ENCODE measurements around the gene SLC7A14. TPM values are rescaled to one million over a fixed set of nuclear protein-coding genes. Genes with fewer than 3 reads are reported as not detected.

SLC7A14 gene
- polyA plus RNA-seq, 1 experiment = 0.60 TPM

DNA sequence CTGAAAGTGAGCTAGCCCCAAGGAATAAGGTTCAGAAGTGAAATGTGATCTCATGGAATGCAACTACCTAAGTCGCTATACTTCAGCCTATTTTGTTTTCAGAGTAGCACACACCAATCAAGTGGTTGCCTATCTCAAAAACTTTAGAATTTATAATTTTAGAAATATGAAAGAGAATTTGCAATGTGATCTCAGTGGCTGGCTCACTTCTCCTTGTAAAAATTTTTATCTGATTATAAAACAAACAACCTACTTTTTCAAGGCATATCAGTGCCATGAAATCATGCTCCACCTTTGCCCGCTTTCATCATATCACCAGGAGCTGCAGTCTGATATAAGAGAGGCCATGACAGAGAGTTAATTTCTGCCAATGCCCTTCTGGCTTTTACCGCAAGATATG is 119.9 kb downstream of the SLC7A14 start:
- ChIA-PET POLR2A (no interaction called here), CTCF (no interaction called here)

DNA sequence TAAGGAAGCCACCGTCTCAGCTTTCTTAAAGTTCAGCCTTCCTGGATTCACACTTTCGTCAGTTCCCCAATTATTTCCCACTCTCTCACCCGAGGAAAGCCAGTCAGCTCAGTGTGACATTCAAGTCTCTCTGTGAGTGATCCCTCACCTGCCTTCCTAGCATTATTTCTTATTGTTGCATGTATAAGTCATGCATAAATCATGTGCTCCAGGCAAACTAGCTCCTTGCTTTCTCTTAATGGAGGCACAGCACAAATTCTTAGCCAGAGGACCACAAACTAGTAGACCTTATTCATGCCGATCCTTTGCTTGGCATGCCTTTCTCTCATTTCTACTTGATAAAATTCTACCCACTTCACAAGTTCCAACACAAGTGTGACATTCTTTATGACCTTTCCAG is 122.9 kb downstream of the SLC7A14 start:
- no peaks in the 10 kb centered on the region for H3K36me3 ChIP-seq (ENCODE audit: control insufficient read depth, insufficient read depth, low read length)
- DNase-seq (ENCODE audit: low read depth) = no peak
- POLR2A ChIA-PET = no interaction called here
- no peak for TF ChIP-seq CTCF (IDR thresholded peaks at IDR 0.05; ENCODE audit: insufficient read depth, low read depth, low read length)
- no peak overlapping the region for H3K4me3 ChIP-seq (ENCODE audit: low read depth, low read length)
- CTCF ChIA-PET = interaction anchor here (1.1 to 1.5 kb wide), 2 partner anchors 12 to 17 kb away, joined by 3 to 4 read pairs; no protein-coding TSS in a partner anchor
- H3K27me3 ChIP-seq (ENCODE audit: control insufficient read depth, insufficient read depth, low read length) = no peaks in the 10 kb centered on the region

More for the DNA sequence above, 119.9 kb downstream of the SLC7A14 start:
- TF ChIP-seq CTCF (IDR thresholded peaks at IDR 0.05; ENCODE audit: insufficient read depth, low read depth, low read length) = no peak
- Histone ChIP-seq H3K4me3 (ENCODE audit: low read depth, low read length) (no peak overlapping the region), H3K27me3 (ENCODE audit: control insufficient read depth, insufficient read depth, low read length) (no peaks in the 10 kb centered on the region), H3K36me3 (ENCODE audit: control insufficient read depth, insufficient read depth, low read length) (no peaks in the 10 kb centered on the region)
- no peak for DNase-seq (ENCODE audit: low read depth)

- ChIA-PET CTCF (interaction anchor here (1.0 kb wide), 1 partner anchor 10 kb away, joined by 5 read pairs; no protein-coding TSS in a partner anchor), POLR2A (no interaction called here)
- no peaks in the 10 kb centered on the region for H3K36me3 ChIP-seq (ENCODE audit: control insufficient read depth, insufficient read depth, low read length)
- TF ChIP-seq CTCF (IDR thresholded peaks at IDR 0.05; ENCODE audit: insufficient read depth, low read depth, low read length) = no peak
- DNase-seq (ENCODE audit: low read depth) = no peak
- H3K4me3 ChIP-seq (ENCODE audit: low read depth, low read length) = no peak overlapping the region
- H3K27me3 ChIP-seq (ENCODE audit: control insufficient read depth, insufficient read depth, low read length) = no peaks in the 10 kb centered on the region; the same call in 1 of the 2 replicates
Measured at GRCh38 chr3:170458285-170458684, 127.6 kb downstream of the SLC7A14 start.

DNA sequence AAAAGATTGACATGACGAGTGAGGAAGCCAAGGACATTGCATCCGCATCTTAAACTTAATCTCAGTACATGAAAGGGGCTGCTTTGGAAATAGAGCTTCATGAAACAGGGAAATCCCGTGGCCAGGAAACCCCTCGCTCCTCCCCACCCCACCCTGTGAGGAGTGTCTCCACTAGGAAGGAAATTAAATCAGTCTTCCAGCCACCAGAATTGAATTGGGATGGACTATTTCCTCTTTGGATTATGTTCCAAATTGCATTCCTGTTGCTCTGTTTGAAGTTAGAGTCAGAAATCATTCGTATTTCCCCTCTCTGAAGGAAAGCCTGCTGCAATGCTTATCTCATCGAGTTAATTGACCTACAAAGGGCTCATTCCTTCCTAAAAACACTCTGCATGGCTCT is 131.4 kb downstream of the SLC7A14 start:
- TF ChIP-seq CTCF (IDR thresholded peaks at IDR 0.05; ENCODE audit: insufficient read depth, low read depth, low read length) = no peak
- H3K4me3 ChIP-seq (ENCODE audit: low read depth, low read length) = no peak overlapping the region
- POLR2A ChIA-PET = no interaction called here
- no peaks in the 10 kb centered on the region; the same call in 1 of the 2 replicates for H3K27me3 ChIP-seq (ENCODE audit: control insufficient read depth, insufficient read depth, low read length)
- CTCF ChIA-PET = interaction anchor here (1.2 kb wide), 2 partner anchors 23 to 39 kb away, joined by 3 read pairs; no protein-coding TSS in a partner anchor
- H3K36me3 ChIP-seq (ENCODE audit: control insufficient read depth, insufficient read depth, low read length) = no peaks in the 10 kb centered on the region
- no peak for DNase-seq (ENCODE audit: low read depth)

DNA sequence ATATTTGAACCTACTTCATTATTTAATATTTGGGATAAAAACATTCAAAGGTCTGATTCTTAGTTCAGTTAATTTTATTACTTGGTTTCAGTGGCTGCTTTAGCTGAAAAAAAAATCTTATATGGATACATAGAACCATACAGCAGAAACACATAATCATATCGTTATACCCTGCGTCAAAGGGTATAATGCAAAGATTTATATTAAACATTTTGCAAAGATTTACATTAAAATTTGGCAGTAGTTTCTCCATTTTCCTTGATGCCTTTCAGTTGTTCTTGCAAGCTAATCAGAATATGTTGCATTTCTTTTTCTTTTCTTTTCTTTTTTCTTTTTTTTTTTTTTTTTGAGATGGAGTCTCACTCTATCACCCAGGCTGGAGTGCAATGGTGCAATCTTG is 135.8 kb downstream of the SLC7A14 start:
- Histone ChIP-seq H3K27me3 (ENCODE audit: control insufficient read depth, insufficient read depth, low read length) (no peaks in the 10 kb centered on the region; the same call in 1 of the 2 replicates), H3K36me3 (ENCODE audit: control insufficient read depth, insufficient read depth, low read length) (no peaks in the 10 kb centered on the region), H3K4me3 (ENCODE audit: low read depth, low read length) (no peak overlapping the region)
- POLR2A ChIA-PET = interaction anchor here (0.6 kb wide), 1 partner anchor 1680 kb away, joined by 10 read pairs; no protein-coding TSS in a partner anchor
- CTCF ChIA-PET = interaction anchor here (1.0 to 2.1 kb wide), 3 partner anchors 19 to 362 kb away, joined by 3 to 6 read pairs (median 3); no protein-coding TSS in a partner anchor
- DNase-seq (ENCODE audit: low read depth) = no peak
- no peak for TF ChIP-seq CTCF (IDR thresholded peaks at IDR 0.05; ENCODE audit: insufficient read depth, low read depth, low read length)
